ENCODE measurements around the gene NELL1. TPM values are rescaled to one million over a fixed set of nuclear protein-coding genes. Genes with fewer than 3 reads are reported as not detected.

NELL1 gene
- total RNA-seq, 1 donor from 2014 or later, result not detected

DNA sequence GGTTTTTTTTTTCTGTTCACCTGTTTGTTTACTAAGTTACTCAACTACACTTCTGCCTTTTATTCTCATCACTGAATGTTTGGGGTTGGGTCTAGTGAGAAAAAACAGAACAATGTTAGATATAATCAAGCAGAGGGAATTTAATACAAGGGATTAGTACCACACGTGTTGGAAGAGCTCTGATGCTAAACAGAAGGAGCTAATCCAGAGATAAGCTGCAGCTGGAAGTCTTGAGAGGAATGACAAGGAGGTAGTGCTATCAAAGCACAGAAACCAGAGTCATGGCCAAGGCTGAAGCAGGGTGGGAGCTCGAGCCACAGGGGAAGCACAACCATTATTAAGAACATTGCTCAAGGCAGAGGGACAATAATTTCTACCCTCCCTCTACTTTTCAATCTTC, 919.4 kb downstream of the NELL1 start:
- no peak for DNase-seq

DNA sequence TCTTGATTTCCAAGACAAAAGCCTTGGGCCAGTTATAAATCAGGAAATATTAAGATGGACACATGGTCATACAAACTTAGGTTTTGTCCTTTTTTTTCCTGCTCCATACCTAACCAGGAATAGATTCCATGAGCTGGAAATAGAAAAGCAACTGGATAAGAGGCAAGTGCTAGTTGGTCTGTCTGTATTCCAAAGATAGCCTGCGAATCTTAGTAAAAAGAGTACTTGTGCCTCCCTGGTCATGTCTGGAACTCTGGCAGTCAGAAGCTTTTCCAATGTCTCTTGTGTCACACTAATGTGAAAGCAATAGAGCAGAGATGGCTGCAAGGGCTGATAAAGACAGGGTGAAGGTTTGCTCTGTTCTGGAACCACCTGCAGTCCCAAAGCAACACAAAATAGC, 933.3 kb downstream of the NELL1 start:
- no peak for DNase-seq

- DNase-seq, result no peak
Observed at GRCh38 chr11:21603886-21604285, 934.5 kb downstream of the NELL1 start.

DNA sequence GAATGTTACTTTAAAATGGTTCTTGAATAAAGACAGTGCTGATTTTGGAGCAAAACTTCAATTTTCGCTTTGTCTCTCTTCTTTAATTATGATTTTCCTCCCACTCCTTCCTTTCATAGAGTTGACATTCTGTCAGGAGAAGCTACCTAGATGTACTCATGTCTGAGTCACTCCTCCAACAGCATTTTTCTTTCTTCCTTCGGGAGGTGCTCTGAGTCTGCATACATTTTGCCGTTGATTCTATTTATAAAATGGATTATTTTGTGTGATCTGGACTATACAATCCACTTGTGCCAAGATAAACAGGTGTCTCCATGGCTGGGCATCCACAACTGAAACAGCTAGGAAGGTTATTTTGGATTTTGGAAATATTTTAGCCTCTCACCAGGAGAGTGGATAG, 935.2 kb downstream of the NELL1 start:
- no peak for DNase-seq

DNA sequence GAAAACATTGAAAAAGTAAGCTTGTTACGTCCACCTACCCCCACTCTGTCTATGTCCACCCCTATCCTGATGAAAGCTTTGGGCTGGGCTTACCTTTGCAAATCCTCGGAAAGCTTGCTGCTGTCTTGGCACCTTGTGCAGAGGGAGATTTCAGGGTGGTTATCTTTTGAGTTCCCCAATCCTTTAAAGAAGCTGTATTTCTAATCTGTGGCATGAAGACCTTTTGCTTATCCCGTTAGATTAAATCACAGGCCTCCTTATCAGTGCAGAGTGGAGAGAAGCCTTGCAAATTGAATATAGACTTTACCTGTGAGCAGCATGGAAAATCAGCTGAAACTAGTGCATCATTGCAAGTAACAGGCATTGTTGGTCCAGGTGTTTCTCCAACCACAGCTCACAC, 942.9 kb downstream of the NELL1 start:
- no peak for DNase-seq

DNA sequence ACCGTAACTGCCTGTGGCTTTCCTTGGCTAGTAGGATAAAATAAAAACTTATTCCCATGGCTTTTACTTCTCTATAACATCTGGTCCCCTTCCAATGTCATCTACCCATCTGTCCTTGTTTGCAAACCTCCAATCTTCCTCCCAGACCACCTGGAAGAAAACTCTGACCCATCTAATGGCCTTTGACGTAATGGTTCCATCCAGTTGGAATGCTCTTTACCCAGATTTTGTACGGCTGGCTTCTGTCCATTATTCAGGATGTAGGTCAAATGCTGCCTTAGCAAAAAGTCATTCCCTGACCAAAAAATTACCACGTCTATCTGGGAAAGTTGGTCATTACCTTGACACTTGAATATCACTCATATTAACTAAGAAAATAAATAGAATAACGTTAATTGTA, 945.6 kb downstream of the NELL1 start:
- no peak for DNase-seq

GRCh38 chr11:21615955-21616371, 946.6 kb downstream of the NELL1 start:
- no peak for DNase-seq

GRCh38 chr11:21622566-21622965, 953.2 kb downstream of the NELL1 start:
- no peak for DNase-seq

GRCh38 chr11:21622995-21623394, 953.6 kb downstream of the NELL1 start:
- no peak for DNase-seq

Other genes with a start within 250 kb of the NELL1 start
- gene SLC6A5, start 70.0 kb upstream of the NELL1 start, total RNA-seq, result not detected in 2 replicates

Data from dermis blood vessel endothelial cell (primary cell).